Astrocyte (in vitro differentiated cells and primary cell): Measurements from ENCODE around the gene FYCO1.

Source experiments
- EZH2 ChIP-seq: IDR thresholded peaks from 2 replicates; pipeline ENCODE4 v1.6.1; 2012; ENCODE audit warnings: mild to moderate bottlenecking, low read length, inconsistent platforms; ENCODE audit not compliant: insufficient read depth
- TF ChIP-seq, protein P1 (sequence below): IDR thresholded peaks from 2 replicates; pipeline ENCODE4 v1.5.1; 2011; ENCODE audit warnings: low read depth, mild to moderate bottlenecking, inconsistent platforms, low read length, moderate library complexity; ENCODE audit not compliant: insufficient read depth

DNA sequence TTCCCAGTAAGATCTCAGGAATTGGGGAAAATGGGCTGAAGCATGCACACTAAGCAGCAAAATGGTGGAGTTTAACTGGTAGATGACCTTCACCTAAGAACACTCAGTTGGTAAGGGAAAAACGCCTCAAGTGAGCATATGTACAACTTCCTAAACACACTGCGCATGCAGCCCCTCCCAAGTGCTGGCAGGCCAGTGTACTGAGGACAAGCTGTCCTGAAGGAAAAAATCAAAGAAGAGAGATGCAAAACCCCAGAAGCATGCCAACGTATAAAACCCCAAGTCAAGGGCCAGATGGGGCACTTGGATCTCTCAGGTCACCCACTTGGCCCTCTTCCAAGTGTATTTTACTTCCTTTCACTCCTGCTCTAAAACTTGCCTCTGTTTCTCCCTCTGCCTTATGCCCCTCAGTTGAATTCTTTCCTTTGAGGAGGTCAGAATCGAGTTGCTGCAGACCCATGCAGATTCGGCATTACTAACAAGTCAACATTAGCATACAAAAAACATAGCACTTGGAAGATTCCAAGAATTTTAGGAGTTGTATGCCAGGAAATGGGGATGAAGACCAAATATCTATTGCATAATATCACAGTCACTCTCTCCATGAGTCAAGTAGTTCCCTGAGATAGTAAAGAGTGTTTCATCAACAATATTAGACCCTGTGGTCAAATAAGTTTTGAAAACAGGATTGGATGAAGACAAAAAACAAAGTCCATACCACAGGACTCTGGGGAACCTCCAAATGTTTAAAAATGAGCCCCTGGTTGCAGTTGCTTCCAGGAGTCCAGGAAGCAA is 10.8 kb upstream of the FYCO1 start:
- no peak for TF ChIP-seq EZH2
- TF ChIP-seq, protein P1, sequence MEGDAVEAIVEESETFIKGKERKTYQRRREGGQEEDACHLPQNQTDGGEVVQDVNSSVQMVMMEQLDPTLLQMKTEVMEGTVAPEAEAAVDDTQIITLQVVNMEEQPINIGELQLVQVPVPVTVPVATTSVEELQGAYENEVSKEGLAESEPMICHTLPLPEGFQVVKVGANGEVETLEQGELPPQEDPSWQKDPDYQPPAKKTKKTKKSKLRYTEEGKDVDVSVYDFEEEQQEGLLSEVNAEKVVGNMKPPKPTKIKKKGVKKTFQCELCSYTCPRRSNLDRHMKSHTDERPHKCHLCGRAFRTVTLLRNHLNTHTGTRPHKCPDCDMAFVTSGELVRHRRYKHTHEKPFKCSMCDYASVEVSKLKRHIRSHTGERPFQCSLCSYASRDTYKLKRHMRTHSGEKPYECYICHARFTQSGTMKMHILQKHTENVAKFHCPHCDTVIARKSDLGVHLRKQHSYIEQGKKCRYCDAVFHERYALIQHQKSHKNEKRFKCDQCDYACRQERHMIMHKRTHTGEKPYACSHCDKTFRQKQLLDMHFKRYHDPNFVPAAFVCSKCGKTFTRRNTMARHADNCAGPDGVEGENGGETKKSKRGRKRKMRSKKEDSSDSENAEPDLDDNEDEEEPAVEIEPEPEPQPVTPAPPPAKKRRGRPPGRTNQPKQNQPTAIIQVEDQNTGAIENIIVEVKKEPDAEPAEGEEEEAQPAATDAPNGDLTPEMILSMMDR: no peak
